NCI-H2029 (cell line): ENCODE results near the gene PEAK1.

Experiments
- DNase-seq: peaks from one replicate; lab custom pipeline; 2025; lab: John Stamatoyannopoulos, UW

The PEAK1 gene, protein sequence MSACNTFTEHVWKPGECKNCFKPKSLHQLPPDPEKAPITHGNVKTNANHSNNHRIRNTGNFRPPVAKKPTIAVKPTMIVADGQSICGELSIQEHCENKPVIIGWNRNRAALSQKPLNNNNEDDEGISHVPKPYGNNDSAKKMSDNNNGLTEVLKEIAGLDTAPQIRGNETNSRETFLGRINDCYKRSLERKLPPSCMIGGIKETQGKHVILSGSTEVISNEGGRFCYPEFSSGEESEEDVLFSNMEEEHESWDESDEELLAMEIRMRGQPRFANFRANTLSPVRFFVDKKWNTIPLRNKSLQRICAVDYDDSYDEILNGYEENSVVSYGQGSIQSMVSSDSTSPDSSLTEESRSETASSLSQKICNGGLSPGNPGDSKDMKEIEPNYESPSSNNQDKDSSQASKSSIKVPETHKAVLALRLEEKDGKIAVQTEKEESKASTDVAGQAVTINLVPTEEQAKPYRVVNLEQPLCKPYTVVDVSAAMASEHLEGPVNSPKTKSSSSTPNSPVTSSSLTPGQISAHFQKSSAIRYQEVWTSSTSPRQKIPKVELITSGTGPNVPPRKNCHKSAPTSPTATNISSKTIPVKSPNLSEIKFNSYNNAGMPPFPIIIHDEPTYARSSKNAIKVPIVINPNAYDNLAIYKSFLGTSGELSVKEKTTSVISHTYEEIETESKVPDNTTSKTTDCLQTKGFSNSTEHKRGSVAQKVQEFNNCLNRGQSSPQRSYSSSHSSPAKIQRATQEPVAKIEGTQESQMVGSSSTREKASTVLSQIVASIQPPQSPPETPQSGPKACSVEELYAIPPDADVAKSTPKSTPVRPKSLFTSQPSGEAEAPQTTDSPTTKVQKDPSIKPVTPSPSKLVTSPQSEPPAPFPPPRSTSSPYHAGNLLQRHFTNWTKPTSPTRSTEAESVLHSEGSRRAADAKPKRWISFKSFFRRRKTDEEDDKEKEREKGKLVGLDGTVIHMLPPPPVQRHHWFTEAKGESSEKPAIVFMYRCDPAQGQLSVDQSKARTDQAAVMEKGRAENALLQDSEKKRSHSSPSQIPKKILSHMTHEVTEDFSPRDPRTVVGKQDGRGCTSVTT (N-terminal part only)

DNA sequence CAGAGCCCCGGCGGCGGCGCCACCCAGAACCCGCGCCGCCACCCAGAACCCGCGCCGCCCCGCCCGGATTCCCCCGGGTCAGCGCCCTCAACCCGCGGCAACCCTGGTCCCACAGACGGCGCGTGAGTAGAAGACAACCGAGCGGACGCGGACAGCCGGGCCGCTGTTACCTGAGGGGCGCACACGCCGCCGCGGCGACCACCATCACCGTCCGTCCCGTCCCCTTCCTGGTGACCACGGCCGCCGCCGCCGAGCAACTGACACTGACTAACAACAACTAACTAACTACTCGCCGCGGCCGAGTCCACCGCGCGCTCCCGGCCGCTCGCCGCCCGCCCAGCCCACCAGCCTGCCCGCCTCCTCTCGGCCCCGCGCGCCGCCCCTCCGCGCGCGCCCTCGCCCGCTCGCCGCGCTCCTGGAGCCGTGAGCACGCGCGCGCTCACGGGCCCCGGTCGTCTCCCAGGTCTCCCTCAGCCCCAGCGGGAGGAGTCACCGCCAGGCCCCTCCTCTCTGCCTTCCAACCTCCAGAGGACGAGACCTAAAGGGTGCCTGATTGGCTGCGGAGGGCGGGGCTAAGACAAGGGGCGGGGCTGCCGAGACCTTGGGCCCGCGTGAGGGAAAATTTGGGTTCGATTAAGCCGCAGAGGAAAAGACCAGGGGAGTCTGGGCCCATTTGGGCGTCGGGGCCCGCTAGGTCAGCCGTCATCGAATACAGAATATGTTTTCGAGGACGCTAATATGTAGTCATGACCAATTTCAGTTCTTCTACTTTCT is at the start of gene PEAK1:
TSS of gene PEAK1 (minus strand) at position 269 of the 774 bp plus-strand sequence. CDS start 238,178 bp downstream, outside the sequence.
- DNase-seq: peak; percentile 90

DNA sequence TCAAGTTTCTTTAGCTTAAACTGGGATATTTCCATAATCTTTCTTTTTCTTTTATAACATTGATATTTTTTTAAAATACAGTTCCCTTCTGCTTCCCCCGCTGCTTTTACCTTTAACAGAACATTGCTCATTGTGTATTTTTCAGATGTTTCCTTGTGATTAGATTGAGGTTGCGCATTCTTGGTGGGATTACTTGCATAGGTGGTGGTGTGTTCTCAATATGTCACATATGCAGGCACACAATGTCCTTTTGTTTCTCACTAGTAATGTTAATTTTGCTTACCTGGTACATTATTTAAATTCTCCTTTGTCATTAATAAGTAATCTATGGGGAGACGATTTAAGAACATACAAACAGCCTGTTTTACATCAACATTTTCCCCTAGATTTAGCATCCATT is 49.0 kb upstream of the PEAK1 start:
- DNase-seq: no peak

DNA sequence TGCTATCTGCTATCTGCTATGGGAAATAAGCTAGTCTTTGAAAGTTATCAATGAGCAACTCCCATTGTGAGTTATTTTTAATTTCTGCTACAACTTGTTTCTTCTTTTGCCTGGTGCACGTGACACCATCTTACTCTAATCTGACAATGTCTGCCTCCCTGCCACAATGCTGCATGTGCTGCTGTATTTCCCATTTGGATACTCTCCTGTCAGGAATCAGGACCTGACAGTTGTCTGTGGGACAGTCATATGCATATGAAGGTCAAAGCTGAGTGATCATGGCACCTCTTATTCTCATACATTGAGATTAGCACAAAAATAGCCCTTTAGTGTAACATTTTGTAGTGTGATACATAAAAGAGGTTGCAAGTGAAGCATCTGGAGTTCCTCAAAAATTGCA is 46.6 kb upstream of the PEAK1 start:
- no peak for DNase-seq

DNA sequence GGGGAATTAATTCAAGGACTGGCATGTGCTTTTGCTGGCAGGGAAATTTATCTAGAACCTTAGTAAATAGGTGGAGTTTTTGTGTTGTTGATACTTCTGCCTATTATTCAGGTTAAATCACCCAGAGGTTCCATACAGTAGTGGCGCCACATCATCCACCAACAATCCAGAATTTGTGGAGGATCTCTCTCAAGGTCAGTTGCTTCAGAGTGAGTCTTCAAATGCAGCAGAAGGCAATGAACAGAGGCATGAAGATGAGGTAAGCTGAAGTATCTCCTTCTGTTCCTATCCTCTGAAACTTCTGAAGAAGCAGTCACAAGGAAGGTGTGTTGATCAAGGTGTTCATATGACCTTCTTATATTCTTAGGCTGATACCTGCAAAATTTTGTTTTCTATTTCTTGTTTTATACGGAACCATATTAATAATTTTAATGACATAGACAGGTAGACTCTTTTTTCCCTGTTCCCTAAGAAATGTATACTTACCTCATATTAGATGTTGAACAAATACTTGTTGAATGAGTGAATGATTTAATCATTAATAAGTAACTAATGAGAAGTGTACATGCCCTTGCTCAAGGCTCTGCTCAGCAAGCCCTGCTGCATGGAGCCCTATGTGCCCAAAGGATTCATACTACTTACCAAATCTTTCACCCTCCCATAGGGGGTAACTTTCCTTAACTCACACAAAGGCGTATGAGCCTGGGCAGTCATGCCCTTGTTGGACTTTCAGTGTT is 44.4 kb upstream of the PEAK1 start:
- no peak for DNase-seq

DNA sequence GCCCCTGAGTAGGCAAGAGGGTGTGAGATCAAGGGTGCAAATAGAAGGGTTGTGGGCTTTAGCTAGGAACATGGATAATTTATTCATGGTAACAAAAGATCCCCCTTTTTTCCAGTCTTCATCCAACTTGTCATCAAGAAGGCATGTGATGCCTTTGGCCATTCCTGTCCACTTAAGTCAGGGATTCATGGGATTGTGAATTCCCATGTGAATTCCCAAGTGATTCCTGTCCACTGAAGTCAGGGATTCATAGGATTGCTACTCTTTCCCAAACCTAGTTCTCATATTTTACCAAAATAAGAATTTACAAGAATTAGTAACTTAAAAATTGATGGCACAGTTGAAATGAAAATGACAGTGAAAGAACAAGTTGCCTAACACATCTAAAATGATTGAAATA is 41.6 kb upstream of the PEAK1 start:
- no peak for DNase-seq

DNA sequence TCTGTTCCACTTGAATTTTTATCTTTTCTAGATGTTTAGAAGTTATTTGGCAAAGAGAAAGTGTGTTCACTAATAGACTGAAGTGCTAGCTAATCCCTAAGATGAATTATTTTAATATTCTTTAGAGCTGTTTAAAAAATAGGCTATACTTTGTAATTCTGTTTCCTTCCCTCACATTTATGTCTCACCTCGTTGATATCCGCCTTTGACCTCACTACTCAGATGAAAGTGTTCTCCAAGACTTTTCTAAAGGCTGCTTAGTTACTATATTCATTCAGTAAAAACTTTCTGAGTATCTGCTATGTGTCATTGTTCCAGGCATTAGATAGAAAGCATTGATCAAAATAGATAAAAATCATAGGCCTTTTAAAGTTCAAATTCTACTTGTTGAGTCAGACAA is 39.1 kb upstream of the PEAK1 start:
- DNase-seq: no peak

DNA sequence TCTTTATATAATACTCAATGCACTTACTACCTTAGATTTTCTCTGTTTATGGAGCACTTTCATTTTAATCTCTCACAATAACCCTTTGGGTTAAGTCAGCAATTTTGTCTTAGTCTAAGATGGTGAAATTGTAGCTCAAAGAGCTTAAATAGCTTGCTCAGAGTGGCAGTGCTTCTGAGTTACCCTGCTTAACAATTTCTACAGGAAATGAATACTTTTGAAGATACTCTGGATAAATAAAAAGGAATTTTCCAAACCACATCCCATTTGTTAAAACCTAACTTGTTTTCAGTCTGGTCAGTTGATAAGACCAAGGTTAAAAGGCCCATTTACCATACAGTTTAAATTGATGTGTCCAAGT is 38.0 kb upstream of the PEAK1 start:
- DNase-seq: no peak

DNA sequence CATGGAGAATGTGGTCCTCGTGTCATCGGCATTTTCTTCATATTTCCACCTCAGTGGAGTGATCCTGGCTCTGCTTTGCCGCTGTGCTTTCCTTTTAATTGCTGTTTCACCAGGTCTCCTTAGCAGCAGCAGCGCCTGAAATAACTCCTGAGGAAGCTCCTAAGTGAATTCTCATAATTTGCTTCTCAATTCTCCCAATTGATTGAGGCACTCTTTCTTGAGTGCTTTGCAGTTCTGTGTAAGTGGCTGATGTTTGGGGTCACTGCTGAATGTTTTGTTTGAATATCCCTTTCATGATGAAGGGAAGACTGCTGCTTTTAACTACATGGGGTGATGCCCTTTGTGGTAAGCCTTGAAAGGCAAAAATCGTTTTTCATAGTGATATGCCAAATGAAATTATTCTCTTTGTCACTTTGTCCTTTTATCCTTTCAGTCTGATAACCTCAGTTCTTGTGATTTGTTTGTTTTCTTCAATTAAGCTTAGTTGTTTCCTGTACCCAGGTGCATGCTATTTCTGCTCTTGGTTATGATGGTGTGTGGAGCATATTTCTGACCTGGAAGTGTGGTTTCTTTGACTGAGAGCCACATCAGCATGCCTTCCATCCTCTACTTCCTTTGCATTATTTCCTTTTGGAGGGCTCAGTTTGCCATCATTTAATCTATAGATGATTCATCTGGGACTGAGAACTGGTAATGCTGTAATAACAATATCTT is 37.4 kb upstream of the PEAK1 start:
- DNase-seq: no peak

DNA sequence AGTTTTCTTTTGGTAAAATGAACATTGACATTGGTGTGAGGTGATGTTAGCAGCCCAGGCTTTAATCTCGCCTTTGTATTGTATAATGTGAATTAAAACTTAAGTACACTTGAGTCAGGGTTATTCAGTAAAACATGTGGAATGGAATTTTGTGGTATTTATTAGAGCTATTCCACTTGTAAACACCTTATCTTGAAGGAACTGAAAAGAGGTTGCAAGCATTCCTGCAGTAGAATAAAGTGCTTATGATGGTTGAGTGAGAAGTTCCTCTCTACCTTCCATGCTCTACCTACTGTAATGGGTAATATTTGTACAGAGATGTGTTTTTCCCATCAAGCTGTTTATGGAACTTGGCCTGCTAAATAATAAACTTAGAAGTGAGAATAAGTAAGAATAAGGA is 36.8 kb upstream of the PEAK1 start:
- no peak for DNase-seq

DNA sequence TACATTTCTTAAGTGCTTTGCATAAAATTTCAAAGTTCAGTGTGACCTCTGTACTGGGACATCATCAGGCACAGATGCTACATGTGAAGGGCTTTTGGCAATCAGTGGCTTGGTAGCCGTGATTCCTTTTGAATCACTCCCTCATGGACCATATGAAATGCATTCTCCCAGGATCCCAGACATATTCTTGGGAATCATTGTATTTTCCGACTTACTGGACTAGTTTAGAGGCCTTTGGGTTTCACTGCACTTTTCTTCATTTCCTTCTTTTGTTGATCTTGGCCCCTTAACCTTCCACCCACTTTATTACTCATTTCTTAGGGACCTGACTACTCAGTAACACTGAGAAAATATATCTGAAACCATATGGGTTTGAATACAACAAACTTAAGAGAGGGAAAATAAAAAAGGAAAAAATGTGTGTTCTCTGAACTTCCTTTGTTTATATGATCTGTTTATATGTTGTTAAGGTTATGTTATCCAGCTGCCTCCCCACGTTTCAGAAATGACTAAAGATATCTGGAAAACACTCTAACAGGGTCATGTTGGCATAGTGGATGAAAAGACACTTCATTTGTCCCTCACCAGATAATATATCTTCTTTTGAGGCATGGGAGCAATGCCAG is 35.9 kb upstream of the PEAK1 start:
- no peak for DNase-seq

DNA sequence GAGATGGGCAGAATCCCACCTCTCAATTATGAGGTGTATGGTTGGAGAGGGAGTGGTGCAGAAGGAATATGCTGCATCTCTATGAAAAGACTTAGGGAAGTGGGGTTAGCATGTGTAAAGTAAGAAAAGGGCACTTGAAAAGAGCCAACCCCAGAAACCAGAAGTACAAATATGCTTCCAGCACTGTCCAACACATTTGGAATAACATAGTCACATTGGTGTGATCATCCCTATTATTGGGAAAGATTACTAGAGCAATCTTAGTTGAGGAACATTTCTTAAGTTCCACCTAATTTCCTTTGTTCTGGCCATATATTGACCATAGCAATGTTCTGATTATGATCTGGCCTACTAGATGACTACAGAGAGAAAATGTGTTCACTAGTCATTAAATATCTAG is 35.0 kb upstream of the PEAK1 start:
- no peak for DNase-seq

DNA sequence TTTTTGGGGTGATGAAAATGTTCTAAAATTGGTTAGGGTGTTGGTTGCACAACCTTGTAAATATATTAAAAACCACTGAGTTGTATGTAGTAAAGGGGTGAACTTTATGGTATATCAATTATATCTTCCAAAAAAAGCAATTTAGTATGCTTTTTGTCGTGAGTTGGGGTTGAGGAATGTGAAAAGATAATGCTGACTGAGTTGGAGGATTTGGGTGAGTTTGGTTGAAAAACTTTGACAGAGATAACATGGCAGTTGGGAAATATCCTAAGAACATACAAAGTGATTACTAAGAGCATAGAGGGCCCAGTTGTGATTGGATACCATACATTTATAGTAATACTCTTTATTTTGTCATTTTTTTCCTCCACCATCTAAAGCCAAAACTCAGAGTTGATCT is 34.4 kb upstream of the PEAK1 start:
- no peak for DNase-seq

DNA sequence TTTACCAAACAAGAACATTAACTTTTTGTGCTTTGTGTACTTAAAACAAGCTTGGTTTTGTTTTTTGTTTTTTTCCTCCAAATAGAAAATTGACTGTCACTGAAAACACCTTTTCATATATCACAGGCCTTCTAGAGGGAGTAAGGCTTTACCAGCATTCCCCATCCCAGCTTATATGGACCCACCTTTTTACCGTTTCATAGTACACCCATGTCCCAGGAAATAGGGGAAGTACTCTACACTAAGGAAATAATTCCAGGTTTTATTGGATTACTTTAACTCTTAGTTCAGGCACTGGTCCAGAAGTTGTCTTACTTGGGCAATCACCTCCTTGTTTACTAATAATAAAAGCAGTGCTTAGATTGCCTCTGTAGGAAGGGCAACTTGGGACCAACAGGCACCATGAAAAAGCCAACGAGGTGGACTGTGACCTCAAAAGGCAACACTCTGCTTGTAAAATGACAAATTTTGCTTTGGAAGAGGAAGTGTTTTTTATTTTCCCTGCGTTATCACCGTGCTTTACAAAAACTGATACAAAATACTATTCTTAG is 27.0 kb upstream of the PEAK1 start:
- no peak for DNase-seq

DNA sequence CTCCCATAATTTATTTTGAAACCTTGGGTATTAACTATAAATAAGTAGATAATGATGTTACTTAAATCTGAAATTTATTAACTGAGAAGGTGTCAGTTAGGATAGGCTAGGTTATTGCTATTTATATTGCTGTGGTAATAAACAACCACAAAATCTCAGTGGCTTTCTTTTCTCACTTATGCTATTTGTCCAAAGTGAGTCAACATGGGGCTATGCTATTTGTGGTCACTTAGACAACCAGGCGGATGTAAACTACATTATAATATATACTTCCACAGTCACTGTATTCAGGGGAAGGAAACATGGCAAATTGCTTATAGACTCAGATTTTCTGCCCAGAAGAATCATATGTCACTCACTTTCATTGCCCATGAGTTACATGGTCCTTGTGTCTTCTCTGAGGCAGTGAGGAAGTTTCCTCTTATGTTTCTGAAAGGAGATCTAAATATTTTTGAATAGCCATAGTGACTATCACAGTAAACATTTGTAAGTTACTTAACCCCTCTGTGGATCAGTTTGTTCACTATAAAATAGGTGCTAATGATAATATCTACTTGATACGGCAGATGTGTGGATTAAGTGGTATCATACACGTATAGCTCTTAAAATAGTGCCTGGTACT is 20.6 kb upstream of the PEAK1 start:
- no peak for DNase-seq

DNA sequence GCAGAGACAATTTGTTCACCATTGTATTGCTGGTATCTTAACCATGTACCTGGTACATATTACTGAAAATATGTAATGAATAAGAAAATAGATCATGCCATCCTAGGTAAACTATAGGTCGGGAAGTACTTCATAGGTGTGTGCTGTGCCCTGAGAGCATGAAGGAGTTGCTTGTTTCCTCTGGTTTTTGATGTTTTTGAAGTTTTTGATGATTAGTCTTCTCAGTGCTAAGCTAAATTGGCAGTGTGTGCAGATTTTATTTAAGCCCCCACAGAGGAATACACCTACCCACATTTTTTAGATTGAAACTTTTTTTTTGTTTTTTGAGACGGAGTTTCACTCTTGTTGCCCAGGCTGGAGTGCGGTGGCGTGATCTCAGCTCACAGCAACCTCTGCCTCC is 17.4 kb upstream of the PEAK1 start:
- no peak for DNase-seq

DNA sequence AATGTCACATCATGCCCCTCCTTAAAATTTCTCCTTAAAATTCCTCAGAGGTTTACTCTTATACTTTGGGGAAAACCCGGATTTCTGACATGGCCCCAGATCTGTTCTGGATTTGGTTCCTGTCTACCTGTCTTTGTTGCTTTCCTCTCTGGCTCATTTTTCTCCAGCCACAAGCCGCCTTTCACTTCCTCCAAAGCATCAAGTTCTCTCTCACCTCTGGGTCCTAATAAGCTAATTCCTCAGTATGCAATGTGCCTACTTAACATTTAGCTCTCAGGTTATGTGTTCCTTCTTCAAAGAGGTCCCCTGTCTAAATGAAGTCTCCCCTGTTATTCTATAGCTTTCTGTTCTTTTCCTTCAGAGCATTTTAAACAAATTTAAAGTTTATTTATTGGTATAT is 16.9 kb upstream of the PEAK1 start:
- DNase-seq: no peak

DNA sequence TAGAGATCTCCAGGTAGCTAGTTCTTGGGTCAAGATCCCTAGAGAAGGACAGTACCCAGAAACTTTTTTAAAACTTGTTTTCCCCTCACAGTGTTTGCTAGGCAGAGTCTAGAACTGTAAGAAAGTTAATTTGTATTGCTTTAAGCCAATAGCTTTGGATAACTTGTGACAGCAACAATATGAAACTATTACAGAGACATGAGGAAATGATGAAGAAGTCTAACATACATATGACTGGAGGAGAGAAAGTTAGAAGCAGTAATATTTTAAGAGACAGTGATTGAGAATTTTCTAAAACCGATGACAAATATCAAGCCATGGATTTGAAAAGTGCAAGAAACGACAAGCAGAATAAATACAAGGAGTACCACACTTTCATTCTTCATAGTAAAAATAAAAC is 10.7 kb upstream of the PEAK1 start:
- no peak for DNase-seq

DNA sequence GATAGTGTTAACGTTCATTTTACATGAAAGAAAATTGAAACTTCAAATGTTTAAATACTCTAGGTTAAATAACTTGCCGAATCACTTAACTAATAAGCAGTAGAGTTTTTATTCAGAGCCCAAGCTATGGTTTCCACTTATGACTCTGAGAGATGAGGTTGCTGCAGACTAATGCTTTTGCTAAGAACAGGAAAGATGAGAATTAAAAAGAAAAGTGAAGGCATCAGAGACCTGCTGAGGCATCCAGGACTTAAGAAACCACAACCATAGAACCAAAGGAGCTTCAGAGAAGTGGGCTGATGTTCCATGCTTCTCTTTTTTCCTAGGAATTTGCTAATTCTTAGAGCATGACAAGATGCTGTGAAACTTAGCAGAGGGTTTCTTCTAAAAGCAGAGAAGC is 10.3 kb upstream of the PEAK1 start:
- no peak for DNase-seq

DNA sequence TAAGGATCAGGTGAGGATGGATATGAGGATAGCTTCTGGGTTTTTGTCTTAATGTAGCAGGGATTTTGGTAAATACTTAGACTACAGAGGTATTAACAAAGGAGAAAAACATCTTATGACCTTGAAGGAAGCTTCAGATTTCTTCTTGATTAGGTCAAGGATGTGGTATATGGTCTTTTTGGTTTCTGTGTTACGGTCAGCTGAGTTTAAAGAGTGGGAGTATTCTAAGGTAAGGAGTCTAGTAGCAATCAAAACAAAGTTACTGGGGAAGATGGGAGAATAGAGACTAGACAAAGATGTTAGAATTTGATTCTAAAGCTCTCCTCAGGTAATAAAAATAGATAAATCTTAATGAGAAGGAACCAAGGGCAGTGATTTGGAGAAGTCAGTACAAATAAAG is 7.0 kb upstream of the PEAK1 start:
- DNase-seq: no peak

DNA sequence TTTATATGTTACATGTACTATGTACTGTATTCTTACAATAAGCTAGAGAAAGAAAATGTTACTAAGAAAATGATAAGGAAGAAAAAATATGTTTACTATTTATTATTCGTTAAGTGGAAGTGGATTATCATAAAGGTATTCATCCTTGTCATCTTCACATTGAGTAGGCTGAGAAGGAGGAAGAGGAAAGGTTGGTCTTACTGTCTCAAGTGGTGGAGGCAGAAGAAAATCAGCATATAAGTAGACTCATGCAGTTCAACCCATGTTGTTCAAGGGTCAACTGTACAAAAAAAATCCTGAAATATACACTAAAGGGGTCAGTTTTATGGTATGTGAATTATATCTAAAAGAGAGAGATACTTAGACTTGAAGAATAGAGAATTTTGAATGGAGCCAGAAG is 6.5 kb upstream of the PEAK1 start:
- no peak for DNase-seq
